K562 (cell line): ENCODE measurements around the gene NFYC. TPM values are rescaled to one million over a fixed set of nuclear protein-coding genes. Genes with fewer than 3 reads are reported as not detected.

Source experiments
- CXXC5 ChIP-seq: fragments of 250-450 bp; sonication (Bioruptor Pico); IDR thresholded peaks from 2 replicates; pipeline ENCODE4 v1.8.0; 2022; ENCODE audit warnings: inconsistent platforms, mild to moderate bottlenecking, moderate library complexity
- MLX ChIP-seq, 2 experiments: fragments of 450-650 bp in 1 of 2; sonication (generic) in 1 of 2; formaldehyde crosslinking; conservative IDR thresholded peaks; 2 replicates each; pipeline versions ENCODE4 v1.4.0 to v1.8.1; 2020 to 2022; ENCODE audit warnings: mild to moderate bottlenecking in 1 of 2, missing genetic modification reagents in 1 of 2
- NCOR1 ChIP-seq: fragments of 450-650 bp; IDR thresholded peaks from 2 replicates; pipeline ENCODE4 v1.6.1; 2016; ENCODE audit warnings: mild to moderate bottlenecking, moderate library complexity
- RFX5 ChIP-seq: IDR thresholded peaks from 2 replicates; pipeline ENCODE4 v1.6.1; 2011; ENCODE audit warnings: low read depth, mild to moderate bottlenecking, improper control_type of control experiment, low read length
- SRSF1 ChIP-seq: fragments of 200-400 bp; formaldehyde crosslinking; IDR thresholded peaks from 2 replicates; pipeline ENCODE4 v1.6.1; 2017; ENCODE audit warnings: mild to moderate bottlenecking, low read depth, low read length, moderate library complexity
- ZNF77 ChIP-seq: fragments of 250-450 bp; sonication (Bioruptor Pico); IDR thresholded peaks from 2 replicates; pipeline ENCODE4 v1.5.0; 2020
- polyA plus RNA-seq, 8 experiments: library from polyadenylated mRNA; depleted of rRNA in 4 of 8; stranded (reverse) in 5 of 8; unstranded in 3 of 8; fragments of >200 nt; fragmentation: Nextera tagmentation in 2 of 8; fragmentation: Illumina TruSeq in 1 of 8; extraction: Ambion mirVana in 2 of 8; extraction: Trizol in 1 of 8; gene quantifications; 2 replicates each; pipeline versions ENCODE4 v1.2.1 to v1.2.3, GENCODE V29; 2011 to 2014; ENCODE audit warnings: inconsistent platforms in 1 of 8, missing spikeins in 1 of 8
- total RNA-seq, 7 experiments: library from RNA; depleted of rRNA in 6 of 7; stranded (reverse); fragments of >200 nt in 6 of 7; fragmentation: Illumina TruSeq in 2 of 7; extraction: Trizol in 2 of 7; gene quantifications; 2 replicates each; pipeline versions ENCODE4 v1.2.1 to v1.2.3, GENCODE V29; 2011 to 2021; ENCODE audit warnings: low replicate concordance in 1 of 7
- TF ChIP-seq, protein P1 (sequence below): fragments of 450-650 bp; IDR thresholded peaks from 2 replicates; pipeline ENCODE4 v1.6.1; 2016; ENCODE audit warnings: mild to moderate bottlenecking, moderate library complexity
- TF ChIP-seq, protein P2 (sequence below), 2 experiments: fragments of 450-650 bp; conservative IDR thresholded peaks; 2 replicates each; pipeline ENCODE4 v1.6.1; 2017; ENCODE audit warnings: mild to moderate bottlenecking in 2 of 2, moderate library complexity in 2 of 2

The NFYC gene
- total and polyA plus RNA-seq, 9 of the 15 experiments (the other 6 are each of a cell fraction or from before 2014, with no cell fraction given): 4.8 to 59.8 (median 41.1) TPM

DNA sequence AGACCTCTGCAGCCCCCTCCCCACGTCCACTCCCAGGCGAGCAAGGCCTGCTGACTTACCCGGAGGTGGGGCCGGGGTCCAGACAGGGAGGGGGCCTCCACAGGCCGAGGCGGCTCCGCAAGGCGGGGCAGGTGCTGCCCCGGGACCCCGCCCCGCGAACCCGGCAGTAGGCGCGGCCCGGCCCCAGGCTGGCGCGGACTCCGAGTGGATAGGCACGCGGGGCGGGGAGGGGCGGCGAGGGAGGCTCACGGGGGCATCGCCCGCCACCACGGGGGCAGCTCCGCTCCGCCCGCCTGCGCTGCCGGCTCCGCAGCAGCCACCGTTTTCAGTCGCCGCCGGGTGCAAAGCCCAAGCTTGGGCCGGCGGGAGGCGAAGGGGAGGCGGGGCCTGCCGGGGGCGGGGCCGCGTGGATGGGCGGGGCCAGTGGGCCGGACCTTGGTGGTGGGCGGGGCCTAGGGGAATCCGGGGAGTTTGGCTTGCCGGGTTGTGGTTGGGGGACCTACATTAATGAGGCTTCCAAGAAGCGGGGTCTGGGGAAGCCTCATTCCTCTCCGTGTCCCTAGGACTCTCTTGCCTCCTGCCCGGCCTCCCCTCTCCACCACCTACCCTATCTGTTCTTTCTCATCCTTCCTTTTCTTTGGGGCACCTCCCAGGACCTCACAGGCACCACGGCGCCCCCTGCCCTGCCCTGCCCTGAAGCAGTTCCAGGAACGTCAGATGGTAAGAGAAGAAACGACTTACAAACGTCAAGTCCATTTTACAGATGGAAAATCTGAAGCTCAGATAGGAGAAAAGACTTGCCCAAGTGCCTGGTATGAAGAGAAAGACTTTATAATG, 26.0 kb upstream of the NFYC start, which contains the start of gene RIMS3 (continued):
- TF ChIP-seq ZNF77 (CRISPR knock-in tag) (no peak), SRSF1 (no peak), CXXC5 (peak; percentile 46), NCOR1 (no peak), MLX (CRISPR knock-in tag; conservative IDR thresholded peaks at IDR 0.05) (no peak), RFX5 (no peak)
- TF ChIP-seq, protein P1, sequence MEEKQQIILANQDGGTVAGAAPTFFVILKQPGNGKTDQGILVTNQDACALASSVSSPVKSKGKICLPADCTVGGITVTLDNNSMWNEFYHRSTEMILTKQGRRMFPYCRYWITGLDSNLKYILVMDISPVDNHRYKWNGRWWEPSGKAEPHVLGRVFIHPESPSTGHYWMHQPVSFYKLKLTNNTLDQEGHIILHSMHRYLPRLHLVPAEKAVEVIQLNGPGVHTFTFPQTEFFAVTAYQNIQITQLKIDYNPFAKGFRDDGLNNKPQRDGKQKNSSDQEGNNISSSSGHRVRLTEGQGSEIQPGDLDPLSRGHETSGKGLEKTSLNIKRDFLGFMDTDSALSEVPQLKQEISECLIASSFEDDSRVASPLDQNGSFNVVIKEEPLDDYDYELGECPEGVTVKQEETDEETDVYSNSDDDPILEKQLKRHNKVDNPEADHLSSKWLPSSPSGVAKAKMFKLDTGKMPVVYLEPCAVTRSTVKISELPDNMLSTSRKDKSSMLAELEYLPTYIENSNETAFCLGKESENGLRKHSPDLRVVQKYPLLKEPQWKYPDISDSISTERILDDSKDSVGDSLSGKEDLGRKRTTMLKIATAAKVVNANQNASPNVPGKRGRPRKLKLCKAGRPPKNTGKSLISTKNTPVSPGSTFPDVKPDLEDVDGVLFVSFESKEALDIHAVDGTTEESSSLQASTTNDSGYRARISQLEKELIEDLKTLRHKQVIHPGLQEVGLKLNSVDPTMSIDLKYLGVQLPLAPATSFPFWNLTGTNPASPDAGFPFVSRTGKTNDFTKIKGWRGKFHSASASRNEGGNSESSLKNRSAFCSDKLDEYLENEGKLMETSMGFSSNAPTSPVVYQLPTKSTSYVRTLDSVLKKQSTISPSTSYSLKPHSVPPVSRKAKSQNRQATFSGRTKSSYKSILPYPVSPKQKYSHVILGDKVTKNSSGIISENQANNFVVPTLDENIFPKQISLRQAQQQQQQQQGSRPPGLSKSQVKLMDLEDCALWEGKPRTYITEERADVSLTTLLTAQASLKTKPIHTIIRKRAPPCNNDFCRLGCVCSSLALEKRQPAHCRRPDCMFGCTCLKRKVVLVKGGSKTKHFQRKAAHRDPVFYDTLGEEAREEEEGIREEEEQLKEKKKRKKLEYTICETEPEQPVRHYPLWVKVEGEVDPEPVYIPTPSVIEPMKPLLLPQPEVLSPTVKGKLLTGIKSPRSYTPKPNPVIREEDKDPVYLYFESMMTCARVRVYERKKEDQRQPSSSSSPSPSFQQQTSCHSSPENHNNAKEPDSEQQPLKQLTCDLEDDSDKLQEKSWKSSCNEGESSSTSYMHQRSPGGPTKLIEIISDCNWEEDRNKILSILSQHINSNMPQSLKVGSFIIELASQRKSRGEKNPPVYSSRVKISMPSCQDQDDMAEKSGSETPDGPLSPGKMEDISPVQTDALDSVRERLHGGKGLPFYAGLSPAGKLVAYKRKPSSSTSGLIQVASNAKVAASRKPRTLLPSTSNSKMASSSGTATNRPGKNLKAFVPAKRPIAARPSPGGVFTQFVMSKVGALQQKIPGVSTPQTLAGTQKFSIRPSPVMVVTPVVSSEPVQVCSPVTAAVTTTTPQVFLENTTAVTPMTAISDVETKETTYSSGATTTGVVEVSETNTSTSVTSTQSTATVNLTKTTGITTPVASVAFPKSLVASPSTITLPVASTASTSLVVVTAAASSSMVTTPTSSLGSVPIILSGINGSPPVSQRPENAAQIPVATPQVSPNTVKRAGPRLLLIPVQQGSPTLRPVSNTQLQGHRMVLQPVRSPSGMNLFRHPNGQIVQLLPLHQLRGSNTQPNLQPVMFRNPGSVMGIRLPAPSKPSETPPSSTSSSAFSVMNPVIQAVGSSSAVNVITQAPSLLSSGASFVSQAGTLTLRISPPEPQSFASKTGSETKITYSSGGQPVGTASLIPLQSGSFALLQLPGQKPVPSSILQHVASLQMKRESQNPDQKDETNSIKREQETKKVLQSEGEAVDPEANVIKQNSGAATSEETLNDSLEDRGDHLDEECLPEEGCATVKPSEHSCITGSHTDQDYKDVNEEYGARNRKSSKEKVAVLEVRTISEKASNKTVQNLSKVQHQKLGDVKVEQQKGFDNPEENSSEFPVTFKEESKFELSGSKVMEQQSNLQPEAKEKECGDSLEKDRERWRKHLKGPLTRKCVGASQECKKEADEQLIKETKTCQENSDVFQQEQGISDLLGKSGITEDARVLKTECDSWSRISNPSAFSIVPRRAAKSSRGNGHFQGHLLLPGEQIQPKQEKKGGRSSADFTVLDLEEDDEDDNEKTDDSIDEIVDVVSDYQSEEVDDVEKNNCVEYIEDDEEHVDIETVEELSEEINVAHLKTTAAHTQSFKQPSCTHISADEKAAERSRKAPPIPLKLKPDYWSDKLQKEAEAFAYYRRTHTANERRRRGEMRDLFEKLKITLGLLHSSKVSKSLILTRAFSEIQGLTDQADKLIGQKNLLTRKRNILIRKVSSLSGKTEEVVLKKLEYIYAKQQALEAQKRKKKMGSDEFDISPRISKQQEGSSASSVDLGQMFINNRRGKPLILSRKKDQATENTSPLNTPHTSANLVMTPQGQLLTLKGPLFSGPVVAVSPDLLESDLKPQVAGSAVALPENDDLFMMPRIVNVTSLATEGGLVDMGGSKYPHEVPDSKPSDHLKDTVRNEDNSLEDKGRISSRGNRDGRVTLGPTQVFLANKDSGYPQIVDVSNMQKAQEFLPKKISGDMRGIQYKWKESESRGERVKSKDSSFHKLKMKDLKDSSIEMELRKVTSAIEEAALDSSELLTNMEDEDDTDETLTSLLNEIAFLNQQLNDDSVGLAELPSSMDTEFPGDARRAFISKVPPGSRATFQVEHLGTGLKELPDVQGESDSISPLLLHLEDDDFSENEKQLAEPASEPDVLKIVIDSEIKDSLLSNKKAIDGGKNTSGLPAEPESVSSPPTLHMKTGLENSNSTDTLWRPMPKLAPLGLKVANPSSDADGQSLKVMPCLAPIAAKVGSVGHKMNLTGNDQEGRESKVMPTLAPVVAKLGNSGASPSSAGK: no peak
- TF ChIP-seq, protein P2, sequence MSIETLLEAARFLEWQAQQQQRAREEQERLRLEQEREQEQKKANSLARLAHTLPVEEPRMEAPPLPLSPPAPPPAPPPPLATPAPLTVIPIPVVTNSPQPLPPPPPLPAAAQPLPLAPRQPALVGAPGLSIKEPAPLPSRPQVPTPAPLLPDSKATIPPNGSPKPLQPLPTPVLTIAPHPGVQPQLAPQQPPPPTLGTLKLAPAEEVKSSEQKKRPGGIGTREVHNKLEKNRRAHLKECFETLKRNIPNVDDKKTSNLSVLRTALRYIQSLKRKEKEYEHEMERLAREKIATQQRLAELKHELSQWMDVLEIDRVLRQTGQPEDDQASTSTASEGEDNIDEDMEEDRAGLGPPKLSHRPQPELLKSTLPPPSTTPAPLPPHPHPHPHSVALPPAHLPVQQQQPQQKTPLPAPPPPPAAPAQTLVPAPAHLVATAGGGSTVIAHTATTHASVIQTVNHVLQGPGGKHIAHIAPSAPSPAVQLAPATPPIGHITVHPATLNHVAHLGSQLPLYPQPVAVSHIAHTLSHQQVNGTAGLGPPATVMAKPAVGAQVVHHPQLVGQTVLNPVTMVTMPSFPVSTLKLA (conservative IDR thresholded peaks at IDR 0.05): peak; percentile 24 to 46; a peak in 3 of 4 replicates
